Tibial artery (tissue), 4 donors: ENCODE measurements around the gene PRKG1.

Source experiments
- DNase-seq, 2 donors: peaks; one replicate each; pipeline ENCODE4 v3.0.0-alpha.2; 2019
- H3K27ac ChIP-seq, 2 donors: fragments of 200-600 bp; sonication (generic) in 1 of 2; 1 replicate in 1 of 2; 2 replicates in 1 of 2; pipeline ENCODE4 v1.5.1; 2018 to 2019; ENCODE audit warnings: mild to moderate bottlenecking in 1 of 2
- H3K27me3 ChIP-seq, 2 donors: fragments of 200-600 bp; sonication (generic) in 1 of 2; one replicate each; pipeline versions ENCODE4 v1.5.1 to v1.6.0; 2016 to 2019
- H3K36me3 ChIP-seq, 3 donors: fragments of 200-600 bp; sonication (generic) in 2 of 3; one replicate each; pipeline ENCODE4 v1.5.1; 2016 to 2019; ENCODE audit warnings: mild to moderate bottlenecking in 2 of 3
- H3K4me1 ChIP-seq, 4 donors: fragments of 200-600 bp; sonication (generic) in 2 of 4; 1 replicate in 3 of 4; 2 replicates in 1 of 4; pipeline ENCODE4 v1.5.1; 2016 to 2019
- H3K4me3 ChIP-seq, 2 donors: fragments of 200-600 bp; sonication (generic) in 1 of 2; 1 replicate in 1 of 2; 2 replicates in 1 of 2; pipeline ENCODE4 v1.5.1; 2018 to 2019; ENCODE audit warnings: mild to moderate bottlenecking in 2 of 2
- H3K9me3 ChIP-seq, 3 donors: fragments of 200-600 bp; sonication (generic) in 1 of 3; one replicate each; pipeline ENCODE4 v1.5.1; 2016 to 2019
- intact Hi-C: fragments of 100-400 bp; cut with DNase I; formaldehyde crosslinking; loops from one replicate; pipeline ENCODE4 v1.15.0; 2023; ENCODE audit warnings: low total_unique reads
- TF ChIP-seq, protein P1 (sequence below), 2 experiments: fragments of 200-600 bp in 1 of 2; fragments of 450-650 bp in 1 of 2; IDR thresholded peaks; one replicate each; pipeline ENCODE4 v1.5.1; 2017 to 2019; ENCODE audit warnings: antibody characterized with exemption in 2 of 2, mild to moderate bottlenecking in 1 of 2, moderate library complexity in 1 of 2

Gene PRKG1

DNA sequence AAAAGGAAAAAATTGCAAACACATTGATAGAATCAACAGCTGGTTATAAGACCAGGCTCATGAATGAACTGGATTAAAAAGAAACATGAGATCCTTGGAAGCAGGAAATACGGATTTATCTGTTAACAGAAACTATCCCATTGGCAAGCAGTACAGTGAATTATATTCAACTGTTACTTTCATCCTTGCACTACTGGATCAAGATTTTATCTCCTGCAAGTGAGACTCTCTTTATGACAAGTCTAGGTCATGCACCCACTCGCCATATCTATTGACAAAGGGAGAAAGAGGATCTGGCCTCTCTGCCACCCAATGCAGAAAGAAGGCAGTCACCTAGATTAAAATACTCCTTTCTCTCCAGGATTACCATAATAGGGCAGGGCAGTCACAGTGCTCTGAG lies 583.7 kb downstream of the PRKG1 start:
- H3K4me3 ChIP-seq = no peak overlapping the region
- H3K27ac ChIP-seq = no peak overlapping the region
- H3K9me3 ChIP-seq = no peaks in the 10 kb centered on the region
- peaks cover 0 to 58% (median 16%) of the 10 kb centered on the region in 4 donors for H3K4me1 ChIP-seq
- H3K36me3 ChIP-seq = no peaks in the 10 kb centered on the region
- H3K27me3 ChIP-seq = no peaks in the 10 kb centered on the region
- no peak for DNase-seq
- TF ChIP-seq, protein P1, sequence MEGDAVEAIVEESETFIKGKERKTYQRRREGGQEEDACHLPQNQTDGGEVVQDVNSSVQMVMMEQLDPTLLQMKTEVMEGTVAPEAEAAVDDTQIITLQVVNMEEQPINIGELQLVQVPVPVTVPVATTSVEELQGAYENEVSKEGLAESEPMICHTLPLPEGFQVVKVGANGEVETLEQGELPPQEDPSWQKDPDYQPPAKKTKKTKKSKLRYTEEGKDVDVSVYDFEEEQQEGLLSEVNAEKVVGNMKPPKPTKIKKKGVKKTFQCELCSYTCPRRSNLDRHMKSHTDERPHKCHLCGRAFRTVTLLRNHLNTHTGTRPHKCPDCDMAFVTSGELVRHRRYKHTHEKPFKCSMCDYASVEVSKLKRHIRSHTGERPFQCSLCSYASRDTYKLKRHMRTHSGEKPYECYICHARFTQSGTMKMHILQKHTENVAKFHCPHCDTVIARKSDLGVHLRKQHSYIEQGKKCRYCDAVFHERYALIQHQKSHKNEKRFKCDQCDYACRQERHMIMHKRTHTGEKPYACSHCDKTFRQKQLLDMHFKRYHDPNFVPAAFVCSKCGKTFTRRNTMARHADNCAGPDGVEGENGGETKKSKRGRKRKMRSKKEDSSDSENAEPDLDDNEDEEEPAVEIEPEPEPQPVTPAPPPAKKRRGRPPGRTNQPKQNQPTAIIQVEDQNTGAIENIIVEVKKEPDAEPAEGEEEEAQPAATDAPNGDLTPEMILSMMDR (IDR thresholded peaks at IDR 0.05) = no peak
- intact Hi-C loops = no loop called here

GRCh38 chr10:51659344-51659743 lies 585.1 kb downstream of the PRKG1 start:
- intact Hi-C loops = no loop called here
- TF ChIP-seq, protein P1 (IDR thresholded peaks at IDR 0.05) = no peak

DNA sequence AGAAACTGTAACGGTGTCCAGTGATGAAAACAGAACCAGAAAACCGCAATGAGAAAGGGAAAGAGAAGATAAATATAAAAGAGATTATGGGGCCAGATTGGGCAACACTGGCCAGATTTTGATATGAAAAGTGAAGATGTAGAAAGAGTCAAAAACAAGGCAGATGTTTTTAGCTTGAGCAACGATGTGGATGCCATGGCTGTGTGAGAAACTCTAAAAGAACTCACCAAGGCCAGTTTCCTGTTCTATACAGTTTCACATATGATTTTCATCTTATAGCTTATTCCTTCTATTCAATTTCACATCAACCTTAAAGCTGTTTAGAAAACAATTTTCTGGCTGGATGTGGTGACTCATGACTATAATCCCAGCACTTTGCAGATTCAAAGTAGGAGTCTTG lies 588.8 kb downstream of the PRKG1 start:
- peaks cover 0 to 34% (median 6%) of the 10 kb centered on the region in 4 donors for H3K4me1 ChIP-seq
- intact Hi-C loops = no loop called here
- H3K4me3 ChIP-seq = no peak overlapping the region
- DNase-seq = no peak
- H3K27me3 ChIP-seq = no peaks in the 10 kb centered on the region
- H3K36me3 ChIP-seq = no peaks in the 10 kb centered on the region
- no peak overlapping the region for H3K27ac ChIP-seq
- TF ChIP-seq, protein P1 (IDR thresholded peaks at IDR 0.05) = no peak
- no peaks in the 10 kb centered on the region for H3K9me3 ChIP-seq

More at GRCh38 chr10:51659344-51659743, 585.1 kb downstream of the PRKG1 start:
- Histone ChIP-seq H3K27me3 (no peaks in the 10 kb centered on the region), H3K9me3 (no peaks in the 10 kb centered on the region), H3K4me3 (no peak overlapping the region), H3K27ac (no peak overlapping the region), H3K4me1 (peaks cover 0 to 45% (median 8%) of the 10 kb centered on the region in 4 donors), H3K36me3 (no peaks in the 10 kb centered on the region)
- no peak for DNase-seq

GRCh38 chr10:51666456-51666855 lies 592.2 kb downstream of the PRKG1 start:
- no peak for DNase-seq
- intact Hi-C loops = no loop called here
- TF ChIP-seq, protein P1 (IDR thresholded peaks at IDR 0.05) = no peak
- Histone ChIP-seq H3K36me3 (no peaks in the 10 kb centered on the region), H3K27me3 (no peaks in the 10 kb centered on the region), H3K27ac (no peak overlapping the region), H3K9me3 (no peaks in the 10 kb centered on the region), H3K4me1 (peaks cover 0 to 31% (median 11%) of the 10 kb centered on the region in 4 donors), H3K4me3 (no peak overlapping the region)

DNA sequence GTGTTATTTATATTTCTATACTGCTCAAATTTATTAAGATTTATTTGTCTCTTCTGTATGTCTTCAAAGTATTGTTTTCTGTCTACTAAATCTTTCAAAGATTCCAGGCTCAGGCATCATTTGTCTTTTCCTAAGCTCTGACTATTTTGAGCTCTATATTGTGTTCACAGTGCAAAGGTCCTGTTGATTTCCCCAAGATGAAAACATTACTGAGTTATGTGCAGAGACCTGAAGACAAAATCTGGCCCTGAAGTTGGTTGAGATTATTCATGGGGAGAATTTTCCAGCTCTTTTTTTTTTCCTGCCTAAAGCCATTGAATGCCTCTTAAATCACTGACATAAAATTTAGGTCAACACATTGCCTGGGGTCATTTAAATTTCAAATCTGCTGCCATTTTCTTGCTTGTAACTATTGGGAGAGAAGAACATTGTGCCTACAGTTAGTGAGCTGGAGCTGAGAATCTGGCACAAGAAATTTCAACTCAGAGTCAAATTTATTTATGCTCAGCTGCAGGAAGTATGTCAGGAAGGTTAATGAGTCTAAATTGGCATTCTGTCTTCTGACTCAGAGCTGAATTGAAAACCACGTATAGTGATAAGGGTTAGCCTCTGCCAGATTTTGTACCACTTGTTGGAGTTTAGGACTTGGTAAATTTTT lies 593.5 kb downstream of the PRKG1 start:
- Histone ChIP-seq H3K27ac (peak overlapping the region in 1 of 2 donors; percentile 13), H3K36me3 (no peaks in the 10 kb centered on the region), H3K4me1 (peaks cover 0 to 31% (median 11%) of the 10 kb centered on the region in 4 donors), H3K9me3 (no peaks in the 10 kb centered on the region), H3K27me3 (no peaks in the 10 kb centered on the region), H3K4me3 (no peak overlapping the region)
- intact Hi-C loops = no loop called here
- DNase-seq = no peak
- TF ChIP-seq, protein P1 (IDR thresholded peaks at IDR 0.05) = no peak
